ENCODE data around the gene NRP2.

The NRP2 gene

GRCh38 chr2:205755923-205756322, 73.6 kb downstream of the NRP2 start:
- no peak for DNase-seq (ENCODE audit: low read depth in 2 of 2)

DNA sequence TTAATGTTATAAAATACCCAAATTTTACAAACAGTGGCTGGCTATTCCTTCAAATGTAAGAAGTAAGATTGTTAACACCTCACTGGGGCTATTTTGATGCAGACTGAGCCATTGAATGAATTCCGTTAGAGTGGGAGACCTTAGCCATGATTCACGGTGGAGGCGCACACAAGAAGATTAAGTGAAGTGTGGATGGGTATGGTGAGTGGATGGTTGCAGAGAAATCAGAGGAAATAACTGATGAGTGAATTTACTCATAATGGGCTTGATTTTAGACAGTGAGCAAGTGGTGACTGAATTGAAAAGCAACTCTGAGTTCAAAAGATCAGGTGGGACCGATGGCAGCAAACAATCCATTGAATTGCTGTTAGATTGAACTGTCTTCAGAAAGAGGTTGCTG, 75.0 kb downstream of the NRP2 start:
- DNase-seq (ENCODE audit: low read depth in 2 of 2) = no peak

- DNase-seq (ENCODE audit: low read depth in 2 of 2) = no peak
Measured at GRCh38 chr2:205758051-205758450, 75.8 kb downstream of the NRP2 start.

DNA sequence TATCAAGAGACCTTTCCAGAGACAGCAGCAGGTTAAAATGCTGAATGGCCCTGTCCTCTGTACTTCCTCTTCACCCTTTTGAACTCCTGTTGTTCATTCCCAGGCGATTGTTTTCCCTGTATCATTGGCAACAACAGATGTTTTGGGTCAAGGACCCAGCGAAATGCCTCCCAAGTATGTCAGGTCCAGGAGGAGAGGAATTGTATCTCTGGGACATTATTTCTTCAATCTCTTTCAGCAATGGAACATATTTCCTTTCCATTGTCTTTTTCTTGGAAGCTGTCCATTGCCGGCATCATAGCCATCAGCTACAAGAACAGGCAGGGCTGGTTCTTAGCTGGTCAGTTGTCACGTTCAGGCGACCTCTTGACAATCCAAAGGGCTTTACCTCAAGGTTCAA, 76.2 kb downstream of the NRP2 start:
- DNase-seq (ENCODE audit: low read depth in 2 of 2) = no peak

- DNase-seq (ENCODE audit: low read depth in 2 of 2) = no peak
Measured at GRCh38 chr2:205759257-205759656, 77.0 kb downstream of the NRP2 start.

GRCh38 chr2:205759732-205760131, 77.4 kb downstream of the NRP2 start:
- no peak for DNase-seq (ENCODE audit: low read depth in 2 of 2)

DNA sequence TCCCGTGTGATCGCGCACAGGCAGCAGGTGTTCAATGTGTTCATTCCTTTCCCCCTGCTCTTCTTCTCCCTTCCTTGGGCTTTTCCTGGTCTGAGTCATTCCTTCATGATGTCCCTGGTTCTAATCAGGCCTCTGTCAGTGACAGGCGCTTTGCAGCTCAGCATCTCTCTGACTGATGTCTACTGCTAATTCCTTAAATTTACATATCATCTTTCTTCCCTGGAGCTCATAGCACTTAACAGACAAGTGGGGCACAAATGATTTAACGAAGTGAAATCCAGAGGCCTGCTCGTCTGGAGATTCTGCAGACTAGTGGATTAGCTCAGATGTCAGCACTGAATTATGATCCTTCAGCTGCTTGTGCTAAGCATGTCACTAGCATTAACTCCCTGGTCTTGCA, 77.9 kb downstream of the NRP2 start:
- no peak for DNase-seq (ENCODE audit: low read depth in 2 of 2)

GRCh38 chr2:205761421-205761820, 79.1 kb downstream of the NRP2 start:
- no peak for DNase-seq (ENCODE audit: low read depth in 2 of 2)

- DNase-seq (ENCODE audit: low read depth in 2 of 2) = no peak
Measured at GRCh38 chr2:205762881-205763280, 80.6 kb downstream of the NRP2 start.

- DNase-seq (ENCODE audit: low read depth in 2 of 2) = no peak
Measured at GRCh38 chr2:205763708-205764211, 81.5 kb downstream of the NRP2 start.

DNA sequence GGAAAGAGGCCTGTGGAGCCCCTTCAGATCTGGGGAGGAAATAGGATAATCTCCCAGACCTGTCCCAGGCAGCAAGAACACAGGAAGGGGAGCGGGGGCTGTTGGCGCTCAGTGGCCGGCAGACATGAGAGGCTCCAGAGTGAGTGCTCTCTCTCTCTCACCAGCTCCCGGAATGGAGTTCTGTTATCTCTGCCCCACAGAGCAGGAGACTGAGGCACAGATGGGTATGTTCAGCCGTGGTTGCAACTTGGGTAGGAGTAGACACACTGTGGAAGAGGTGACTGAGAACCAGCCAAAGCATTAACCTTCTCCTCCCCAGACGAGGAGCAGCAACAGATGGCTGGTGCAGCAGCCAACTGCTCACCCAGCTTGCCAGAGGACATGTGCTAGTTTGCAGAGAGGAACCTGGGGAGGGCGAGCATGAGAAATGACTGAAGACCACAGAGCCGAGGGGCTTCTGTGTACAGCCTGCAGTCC, 82.0 kb downstream of the NRP2 start:
- DNase-seq (ENCODE audit: low read depth in 2 of 2) = no peak

- DNase-seq (ENCODE audit: low read depth in 2 of 2) = no peak
Measured at GRCh38 chr2:205765151-205765550, 82.8 kb downstream of the NRP2 start.

DNA sequence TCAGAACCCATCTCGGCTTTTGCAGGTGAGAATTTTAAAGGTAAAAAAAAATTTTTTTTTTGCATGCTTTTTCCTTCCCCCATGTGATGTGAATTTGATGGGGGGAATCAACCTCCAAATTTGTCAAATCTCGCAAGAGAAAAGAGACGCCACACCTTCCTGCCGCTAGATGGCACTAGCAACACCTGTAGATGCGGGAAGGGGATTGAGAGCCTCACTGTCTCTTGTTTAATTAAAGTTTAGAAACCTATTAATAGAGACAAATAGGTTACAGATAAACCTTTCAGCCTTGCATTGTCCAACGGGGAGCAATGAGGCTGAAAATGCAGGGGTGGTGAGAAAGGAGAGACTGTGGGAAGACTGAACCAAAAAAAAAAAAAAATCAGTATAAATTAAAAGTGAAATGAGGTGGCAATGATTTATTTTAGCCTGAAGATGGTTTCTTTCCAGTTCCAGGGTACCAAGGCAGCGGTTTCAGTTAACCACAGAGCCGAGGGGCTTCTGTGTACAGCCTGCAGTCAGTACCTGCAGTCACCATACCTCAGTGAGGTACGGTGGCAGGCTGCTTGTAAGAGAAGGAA, 84.6 kb downstream of the NRP2 start:
- peak; percentile 25 to 35 for DNase-seq (ENCODE audit: low read depth in 2 of 2)

GRCh38 chr2:205767617-205768016, 85.3 kb downstream of the NRP2 start:
- no peak for DNase-seq (ENCODE audit: low read depth in 2 of 2)

DNA sequence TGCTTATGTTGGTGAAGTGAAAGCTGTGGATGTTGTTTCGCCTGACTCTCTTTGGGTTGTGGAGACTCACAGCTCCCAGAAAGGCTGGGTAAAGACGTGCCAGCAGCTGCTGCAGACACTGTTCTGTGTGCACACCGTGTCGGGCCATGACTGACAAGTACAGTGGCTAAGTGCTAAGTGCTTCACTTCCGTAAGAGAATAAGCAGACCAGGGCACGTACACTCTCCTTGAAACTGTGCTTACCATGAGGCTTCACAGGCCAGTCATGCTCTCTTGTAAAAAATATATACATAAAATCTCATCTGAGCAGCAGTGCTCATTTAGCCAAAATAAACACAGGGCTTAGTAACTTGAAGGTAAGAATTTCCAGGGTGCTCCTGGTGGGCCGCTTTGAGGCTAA, 86.0 kb downstream of the NRP2 start:
- no peak for DNase-seq (ENCODE audit: low read depth in 2 of 2)

- no peak for DNase-seq (ENCODE audit: low read depth in 2 of 2)
Measured at GRCh38 chr2:205768815-205769494, 86.7 kb downstream of the NRP2 start.

DNA sequence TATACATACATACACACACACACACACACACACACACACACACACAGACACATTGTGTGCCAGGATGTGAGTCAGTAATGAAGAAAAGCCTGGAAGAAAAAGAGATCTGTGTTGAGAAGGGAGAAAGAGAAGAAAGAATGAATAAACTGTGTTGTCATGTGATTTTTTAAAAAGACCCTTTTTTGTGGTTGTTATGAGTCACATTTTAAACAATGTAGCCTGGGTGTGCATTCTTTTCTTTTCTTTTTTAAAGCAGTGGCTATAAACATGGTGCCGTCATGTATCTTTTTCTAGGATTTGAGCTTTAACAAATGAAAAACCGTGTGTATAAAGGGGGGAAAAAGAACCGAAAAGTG, 87.2 kb downstream of the NRP2 start:
- no peak for DNase-seq (ENCODE audit: low read depth in 2 of 2)

DNA sequence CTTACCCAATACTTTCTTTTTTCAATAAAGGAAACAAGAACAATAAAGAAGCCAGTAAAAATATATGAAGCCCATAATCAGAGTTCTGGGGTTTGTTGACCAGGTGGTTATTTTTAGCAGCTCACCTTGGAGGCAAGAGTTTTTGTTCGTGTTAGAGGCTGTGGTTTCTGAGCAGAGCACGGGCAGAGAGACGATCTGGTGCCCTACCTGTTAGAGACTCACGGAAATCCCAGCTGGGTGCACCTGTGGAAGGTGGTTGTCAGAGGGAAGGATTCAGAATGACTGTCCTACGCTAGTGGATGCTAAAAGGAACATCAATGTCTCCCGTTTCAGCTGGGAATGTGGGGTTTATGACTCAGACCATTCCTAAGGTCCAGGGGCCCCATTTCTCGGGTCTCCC, 87.6 kb downstream of the NRP2 start:
- DNase-seq (ENCODE audit: low read depth in 2 of 2) = no peak

DNA sequence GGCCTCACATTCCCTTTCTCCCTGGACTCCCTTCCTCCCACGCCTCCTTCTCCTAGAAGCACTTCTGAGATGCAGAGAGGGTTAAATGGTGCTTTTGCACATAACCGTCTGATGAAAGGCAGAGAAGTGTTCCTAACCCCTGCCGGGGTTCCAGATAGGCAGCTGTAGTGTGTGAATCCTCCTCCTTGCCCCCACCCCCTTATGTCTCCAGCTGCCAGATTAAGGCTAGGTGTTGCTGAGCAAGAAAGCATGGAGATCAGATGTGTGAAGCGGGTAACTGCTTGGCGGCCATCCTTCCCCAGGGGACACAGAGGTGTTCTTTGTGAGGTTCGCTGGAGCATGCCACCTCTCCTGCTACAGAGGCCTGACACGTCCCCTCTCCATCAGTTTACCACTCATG, 88.3 kb downstream of the NRP2 start:
- no peak for DNase-seq (ENCODE audit: low read depth in 2 of 2)

DNA sequence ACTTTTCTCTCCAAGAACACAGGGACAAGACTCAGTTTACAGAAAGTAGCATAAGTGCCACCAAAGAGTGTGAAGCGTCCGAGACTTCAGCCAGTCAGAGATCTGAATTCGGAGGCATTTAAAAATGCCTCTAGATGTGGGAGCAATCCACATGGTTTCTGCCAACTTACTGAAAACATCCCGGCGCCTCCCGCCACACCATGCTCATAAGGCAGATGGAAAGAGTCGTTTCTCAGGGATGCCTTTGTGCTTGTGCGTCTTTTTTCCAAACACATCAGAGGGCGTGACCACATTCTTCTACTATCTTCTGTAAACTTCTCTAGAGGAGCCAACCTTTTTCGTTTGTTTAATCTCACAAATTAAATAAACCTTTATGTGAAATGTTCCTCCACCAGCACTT, 88.7 kb downstream of the NRP2 start:
- DNase-seq (ENCODE audit: low read depth in 2 of 2) = no peak

GRCh38 chr2:205771666-205772065, 89.4 kb downstream of the NRP2 start:
- DNase-seq (ENCODE audit: low read depth in 2 of 2) = no peak

- no peak for DNase-seq (ENCODE audit: low read depth in 2 of 2)
Measured at GRCh38 chr2:205772983-205773382, 90.7 kb downstream of the NRP2 start.

DNA sequence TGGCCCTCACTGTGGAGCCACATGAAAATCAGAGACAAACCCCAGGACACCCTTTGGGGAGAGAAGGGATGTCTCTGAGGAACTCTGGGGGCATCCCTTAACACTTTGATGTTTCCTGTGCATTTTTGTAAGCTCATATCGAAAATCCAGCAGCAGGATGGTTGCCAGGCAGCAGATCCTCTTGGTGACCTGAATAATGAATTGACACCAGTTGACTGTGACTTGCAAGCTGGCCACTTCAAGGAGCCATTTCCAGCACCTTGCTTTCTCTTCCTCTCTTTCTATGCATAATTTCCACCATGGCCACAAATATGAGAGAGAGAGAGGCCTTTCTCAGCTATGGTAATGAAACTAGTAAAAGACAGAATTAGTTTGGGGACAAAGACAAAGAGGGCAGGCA, 91.7 kb downstream of the NRP2 start:
- no peak for DNase-seq (ENCODE audit: low read depth in 2 of 2)

Data from activated CD4-positive, alpha-beta T cell treated with anti-CD3 and anti-CD28 coated beads for 24 hours (primary cell).